ENCODE data around the gene DBP.
A peak's percentile ranks its signal among the peaks of the same experiment; 100 is the strongest.

Gene DBP

GRCh38 chr19:48616041-48616436, 21.1 kb downstream of the DBP start:
- no peak for TF ChIP-seq JUND (IDR thresholded peaks at IDR 0.05; ENCODE audit: low read depth)
- in situ Hi-C loops (cut with HindIII; ENCODE audit: low pct_unique_long_range_greater_than_20kb, low sequenced_read_pairs): no loop called here

GRCh38 chr19:48615231-48616040, 21.7 kb downstream of the DBP start:
- TF ChIP-seq JUND (IDR thresholded peaks at IDR 0.05; ENCODE audit: low read depth): no peak
- in situ Hi-C loops (cut with HindIII; ENCODE audit: low pct_unique_long_range_greater_than_20kb, low sequenced_read_pairs): no loop called here
- DNase-seq (ENCODE audit: low read depth in 1 of 2, low spot score in 1 of 2): no peak

More at GRCh38 chr19:48616041-48616436, 21.1 kb downstream of the DBP start:
- DNase-seq (ENCODE audit: low read depth in 1 of 2, low spot score in 1 of 2): no peak

GRCh38 chr19:48614436-48615230, 22.5 kb downstream of the DBP start, which contains the start of gene FAM83E:
Gene FAM83E, minus strand, starts transcription at chr19:48615076. Its CDS starts 1,704 bp downstream, at chr19:48613372.
- peak in 1 of 2 experiments; percentile 47 for DNase-seq (ENCODE audit: low read depth in 1 of 2, low spot score in 1 of 2)
- in situ Hi-C loops (cut with HindIII; ENCODE audit: low pct_unique_long_range_greater_than_20kb, low sequenced_read_pairs): no loop called here

DNA sequence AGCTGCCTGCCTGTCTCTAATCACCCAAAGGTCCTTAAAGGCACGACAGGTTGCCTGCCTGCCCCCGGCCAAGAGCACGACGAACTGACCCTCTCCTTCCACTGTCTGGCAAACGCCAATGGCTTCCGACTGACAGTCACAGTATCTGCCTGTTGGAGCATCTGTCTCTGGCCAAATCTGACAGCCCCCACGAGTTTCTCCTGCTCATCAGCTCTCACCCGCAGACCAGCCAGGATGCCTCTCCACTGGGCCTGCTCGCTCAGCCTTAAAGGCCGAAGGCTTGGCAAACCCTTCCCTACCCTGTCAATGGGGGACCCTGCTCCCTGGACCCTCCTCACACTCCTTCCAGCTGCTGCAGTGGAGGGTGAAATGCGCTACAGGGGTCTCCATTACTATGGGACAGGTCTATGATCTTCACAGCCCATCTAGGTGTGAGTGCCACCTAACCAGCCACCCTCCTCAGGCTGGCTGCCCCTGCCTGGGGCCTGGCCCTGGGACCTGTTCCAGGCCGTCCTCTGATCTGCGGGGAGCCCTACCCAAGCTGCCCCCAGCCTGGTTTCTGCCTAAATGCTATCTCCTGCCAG, 23.2 kb downstream of the DBP start:
- in situ Hi-C loops (cut with HindIII; ENCODE audit: low pct_unique_long_range_greater_than_20kb, low sequenced_read_pairs): no loop called here
- no peak for TF ChIP-seq JUND (IDR thresholded peaks at IDR 0.05; ENCODE audit: low read depth)
- DNase-seq (ENCODE audit: low read depth in 1 of 2, low spot score in 1 of 2): no peak

More at GRCh38 chr19:48614436-48615230, 22.5 kb downstream of the DBP start, which contains the start of gene FAM83E:
- TF ChIP-seq JUND (IDR thresholded peaks at IDR 0.05; ENCODE audit: low read depth): no peak

- no peak for TF ChIP-seq JUND (IDR thresholded peaks at IDR 0.05; ENCODE audit: low read depth)
- in situ Hi-C loops (cut with HindIII; ENCODE audit: low pct_unique_long_range_greater_than_20kb, low sequenced_read_pairs): no loop called here
- no peak for DNase-seq (ENCODE audit: low read depth in 1 of 2, low spot score in 1 of 2)
These were observed 23.9 kb downstream of the DBP start for GRCh38 chr19:48613024-48613851.

DNA sequence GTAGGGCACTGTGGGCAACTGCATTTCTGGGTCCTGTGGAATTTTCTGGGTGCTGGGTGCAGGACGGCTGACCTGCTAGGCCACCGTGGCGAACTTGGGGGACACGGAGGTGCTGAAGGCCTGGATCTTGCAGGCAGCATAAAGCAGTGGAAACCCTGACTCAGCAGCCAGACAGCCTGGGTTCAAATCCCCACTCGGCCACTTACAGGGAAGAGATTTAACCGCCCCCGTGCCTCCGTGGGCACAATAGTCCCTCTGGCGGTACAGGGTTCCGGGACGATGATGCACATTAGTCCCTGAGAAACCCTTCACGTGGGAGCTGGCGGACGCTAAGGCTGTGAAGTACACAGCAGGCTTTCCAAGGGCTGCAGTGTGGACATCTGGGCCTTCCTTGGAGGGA, 25.3 kb downstream of the DBP start:
- in situ Hi-C loops (cut with HindIII; ENCODE audit: low pct_unique_long_range_greater_than_20kb, low sequenced_read_pairs): no loop called here
- TF ChIP-seq JUND (IDR thresholded peaks at IDR 0.05; ENCODE audit: low read depth): no peak
- no peak for DNase-seq (ENCODE audit: low read depth in 1 of 2, low spot score in 1 of 2)

- TF ChIP-seq JUND (IDR thresholded peaks at IDR 0.05; ENCODE audit: low read depth): no peak
- in situ Hi-C loops (cut with HindIII; ENCODE audit: low pct_unique_long_range_greater_than_20kb, low sequenced_read_pairs): no loop called here
- DNase-seq (ENCODE audit: low read depth in 1 of 2, low spot score in 1 of 2): no peak
These were observed 27.5 kb downstream of the DBP start for GRCh38 chr19:48609571-48610108.

DNA sequence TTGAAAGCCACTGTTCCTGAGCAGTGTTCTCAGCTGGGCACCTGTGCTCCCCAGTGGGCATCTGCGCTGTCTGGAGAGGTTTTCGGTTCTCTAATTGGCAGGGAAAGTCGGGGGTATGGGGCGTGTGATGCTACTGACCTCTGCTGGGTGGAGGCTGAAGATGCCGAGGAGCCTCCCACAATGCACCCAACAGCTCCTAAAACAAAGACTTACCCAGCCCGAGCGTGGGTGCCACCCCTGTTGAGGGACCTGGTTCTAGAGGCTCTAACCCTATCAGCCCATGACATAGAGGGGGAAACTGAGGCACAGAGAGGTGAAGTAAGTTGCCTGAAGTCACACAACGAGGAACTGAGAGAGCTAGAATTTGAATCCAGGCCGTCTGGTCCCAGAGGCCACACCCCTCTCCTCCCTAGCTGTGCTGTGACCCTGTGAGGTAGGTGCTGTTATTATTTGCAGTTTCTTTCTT, 28.3 kb downstream of the DBP start:
- TF ChIP-seq JUND (IDR thresholded peaks at IDR 0.05; ENCODE audit: low read depth): no peak
- in situ Hi-C loops (cut with HindIII; ENCODE audit: low pct_unique_long_range_greater_than_20kb, low sequenced_read_pairs): no loop called here
- DNase-seq (ENCODE audit: low read depth in 1 of 2, low spot score in 1 of 2): peak; percentile 74 to 75

GRCh38 chr19:48607359-48607755, 29.8 kb downstream of the DBP start:
- no peak for TF ChIP-seq JUND (IDR thresholded peaks at IDR 0.05; ENCODE audit: low read depth)
- in situ Hi-C loops (cut with HindIII; ENCODE audit: low pct_unique_long_range_greater_than_20kb, low sequenced_read_pairs): no loop called here
- DNase-seq (ENCODE audit: low read depth in 1 of 2, low spot score in 1 of 2): no peak

- in situ Hi-C loops (cut with HindIII; ENCODE audit: low pct_unique_long_range_greater_than_20kb, low sequenced_read_pairs): no loop called here
- no peak for DNase-seq (ENCODE audit: low read depth in 1 of 2, low spot score in 1 of 2)
- no peak for TF ChIP-seq JUND (IDR thresholded peaks at IDR 0.05; ENCODE audit: low read depth)
These were observed 30.5 kb downstream of the DBP start, which contains the start of gene SPACA4 for GRCh38 chr19:48606463-48607358. Gene SPACA4, plus strand, starts transcription at chr19:48606742. Its CDS starts 237 bp downstream, at chr19:48606979.

DNA sequence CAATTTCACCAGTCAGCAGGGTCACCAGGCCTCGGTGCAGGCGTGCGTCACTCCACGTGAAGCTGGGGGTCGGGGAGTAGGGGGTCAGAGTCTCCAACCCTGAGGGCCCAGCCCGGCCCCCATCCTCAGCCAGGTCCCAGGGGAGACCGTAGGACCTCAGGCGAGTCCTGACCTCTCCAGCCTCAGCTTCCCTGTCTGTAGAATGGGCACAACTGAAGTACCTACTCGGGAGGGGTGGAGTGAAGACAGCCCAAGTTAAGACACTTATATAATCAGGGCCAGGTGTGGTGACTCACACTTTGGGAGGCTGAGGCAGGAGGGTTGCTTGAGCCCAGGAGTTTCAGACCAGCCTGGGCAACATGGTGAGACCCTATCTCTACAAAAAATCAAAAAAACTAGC, 33.3 kb downstream of the DBP start:
- no peak for TF ChIP-seq JUND (IDR thresholded peaks at IDR 0.05; ENCODE audit: low read depth)
- DNase-seq (ENCODE audit: low read depth in 1 of 2, low spot score in 1 of 2): no peak
- in situ Hi-C loops (cut with HindIII; ENCODE audit: low pct_unique_long_range_greater_than_20kb, low sequenced_read_pairs): no loop called here
